HG02970 (cell line): ENCODE data around the gene RIN3.

ENCODE experiments used
- ATAC-seq: cut with Tn5 transposase; IDR thresholded peaks from one replicate; pipeline ENCODE4 v1.9.1; 2021; ENCODE audit warnings: mild to moderate bottlenecking, moderate library complexity, moderate number of reproducible peaks; ENCODE audit not compliant: unreplicated experiment, low FRiP score

The RIN3 gene

DNA sequence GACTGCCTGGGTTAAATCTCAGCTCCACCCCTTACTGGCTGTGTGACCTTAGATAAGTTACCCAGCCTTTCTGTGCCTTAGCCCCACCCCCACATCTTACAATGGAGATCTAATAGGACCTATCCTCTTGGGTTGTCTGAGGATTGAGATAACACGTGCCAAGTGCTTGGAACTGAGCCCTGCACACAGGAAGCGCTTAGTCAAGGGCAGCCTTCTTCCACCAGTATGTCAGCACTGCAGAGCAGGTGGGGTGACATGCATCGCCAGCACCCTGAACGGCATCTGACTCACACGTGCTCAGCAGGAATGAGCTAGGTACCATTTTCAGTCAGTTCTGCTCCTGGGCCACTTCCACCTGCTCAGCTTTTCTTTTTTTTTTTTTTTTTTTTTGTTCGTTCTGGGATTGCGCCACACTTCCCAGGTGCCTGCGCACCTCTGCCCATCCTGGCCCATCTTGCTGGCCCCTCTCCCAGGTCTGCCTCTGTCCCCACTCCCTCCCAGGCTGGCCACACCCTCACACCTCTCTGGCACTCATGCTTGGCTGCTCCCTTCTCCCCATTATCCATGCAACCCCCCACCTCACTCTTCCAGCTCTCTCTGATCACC lies 215.3 kb downstream of the RIN3 start:
- no peak for ATAC-seq

DNA sequence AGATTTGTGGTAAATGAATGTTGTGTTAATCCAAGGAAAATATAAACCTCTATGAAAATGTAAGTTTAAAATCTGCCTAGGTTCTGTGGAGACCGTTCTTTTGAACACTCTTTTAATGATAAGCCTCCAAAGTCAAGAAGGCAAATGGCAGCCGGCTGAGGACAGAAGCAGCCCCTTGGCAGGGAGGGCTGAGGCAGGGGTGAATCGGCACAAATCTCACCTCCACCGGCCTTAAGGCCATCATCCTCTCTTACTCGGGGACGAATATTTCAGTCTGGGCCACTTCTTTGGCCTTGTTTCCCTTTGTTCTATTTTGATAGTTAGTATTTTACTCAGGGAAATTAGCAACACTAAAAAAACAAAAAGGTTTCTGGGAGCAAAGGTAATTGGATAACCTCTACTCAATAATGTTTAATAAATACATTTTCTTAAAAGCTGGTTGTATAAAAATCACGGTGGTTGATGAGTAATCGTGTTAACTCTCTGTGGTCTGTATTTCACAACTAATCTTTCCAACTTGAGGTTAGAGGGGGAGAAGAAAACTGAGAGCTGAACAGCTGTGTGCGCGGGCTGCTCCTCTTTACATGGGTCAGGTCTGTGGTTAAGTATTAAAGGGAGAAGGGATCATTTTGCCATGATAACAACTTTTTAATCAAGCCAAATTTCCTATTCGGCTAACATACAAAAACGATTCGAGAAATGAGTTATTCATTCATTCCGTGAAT lies 216.2 kb downstream of the RIN3 start:
- ATAC-seq, result no peak

- no peak for ATAC-seq
Observed at GRCh38 chr14:92731622-92732115, 218.1 kb downstream of the RIN3 start.

- ATAC-seq, result no peak
Observed at GRCh38 chr14:92733007-92733406, 219.4 kb downstream of the RIN3 start.

DNA sequence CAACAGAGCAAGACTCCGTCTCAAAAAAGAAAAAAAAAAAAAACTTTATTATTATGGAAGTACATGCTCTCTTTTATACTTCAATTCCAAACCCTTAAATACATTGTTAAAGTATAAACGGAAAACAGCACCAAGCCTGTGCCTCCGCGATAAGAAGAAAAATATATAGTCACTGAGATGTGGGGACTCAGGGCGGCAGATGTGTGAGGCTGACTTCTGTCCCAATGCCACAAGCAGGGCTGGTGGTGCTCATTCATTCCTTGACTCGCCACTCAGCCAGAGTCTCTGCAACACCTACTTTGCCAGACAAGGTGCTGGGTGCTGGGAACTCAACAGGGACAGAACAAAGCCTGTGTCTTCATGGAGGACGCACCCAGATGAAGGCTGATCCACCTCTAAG lies 221.0 kb downstream of the RIN3 start:
- ATAC-seq, result no peak

GRCh38 chr14:92735344-92735743 lies 221.8 kb downstream of the RIN3 start:
- ATAC-seq, result no peak

DNA sequence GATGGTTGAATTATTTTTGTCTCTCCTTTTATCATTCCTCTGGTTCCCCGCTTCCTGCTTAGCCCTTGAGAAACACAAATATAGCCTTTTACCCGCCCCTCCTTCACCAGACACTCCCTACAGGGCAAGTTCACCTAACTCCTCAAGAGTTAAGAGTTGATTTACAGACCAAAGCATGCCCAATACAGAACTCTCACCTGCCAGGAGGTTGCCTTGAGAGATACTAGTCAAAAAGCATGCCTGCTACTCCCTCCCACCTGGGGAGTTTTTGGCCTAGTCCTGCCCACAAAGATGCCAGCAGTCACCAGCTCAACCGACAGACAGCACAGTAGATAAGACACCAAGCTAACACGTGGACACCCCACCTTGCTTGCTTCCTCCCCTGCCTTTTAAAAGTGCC lies 223.6 kb downstream of the RIN3 start:
- no peak for ATAC-seq

DNA sequence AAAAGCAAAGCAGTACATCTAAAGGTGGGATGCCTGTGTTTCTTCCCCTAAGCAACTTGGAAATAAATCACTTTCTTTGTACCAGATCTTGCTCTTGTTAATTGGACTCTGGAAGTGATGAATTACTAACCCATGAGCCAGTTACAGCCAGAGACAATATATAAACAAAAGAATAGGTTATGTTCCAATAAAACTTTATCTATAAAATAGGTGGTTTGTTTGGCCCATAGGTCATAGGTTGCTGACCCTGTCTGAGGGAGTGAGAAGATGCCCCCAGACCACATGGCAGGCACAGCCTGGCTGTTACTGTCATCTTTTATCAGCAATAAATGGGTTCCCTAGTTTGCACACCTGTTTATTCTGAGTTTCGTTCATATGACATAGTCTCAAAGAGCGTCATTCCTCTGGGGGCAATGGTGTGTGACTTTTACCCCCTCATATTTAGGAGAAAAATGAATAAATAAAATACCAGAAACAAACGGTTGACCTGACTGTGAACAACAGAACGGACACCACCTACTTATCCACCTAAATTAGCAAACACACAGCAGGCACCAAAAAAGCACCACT lies 224.1 kb downstream of the RIN3 start:
- no peak for ATAC-seq
